Caki2 (cell line): Measurements from ENCODE around the gene GRAMD2A. TPM values are rescaled to one million over a fixed set of nuclear protein-coding genes. Genes with fewer than 3 reads are reported as not detected.

Source experiments
- DNase-seq: peaks from one replicate; pipeline ENCODE4 v3.0.0-alpha.2; 2015; ENCODE audit warnings: low read depth
- in situ Hi-C: cut with HindIII; loops from 2 replicates; pipeline ENCODE4 v1.10.0; 2016; ENCODE audit warnings: low sequenced_read_pairs, low pct_unique_long_range_greater_than_20kb, mixed read lengths
- total RNA-seq: library from RNA; depleted of rRNA; stranded (reverse); fragments of >200 nt; shearing (Covaris generic); gene quantifications from 2 replicates; pipeline ENCODE4 v1.2.3, GENCODE V29; 2014; ENCODE audit warnings: low replicate concordance; rRNA removed

The GRAMD2A gene
- total RNA-seq, 1 experiment from 2014 or later = 0.47 TPM

DNA sequence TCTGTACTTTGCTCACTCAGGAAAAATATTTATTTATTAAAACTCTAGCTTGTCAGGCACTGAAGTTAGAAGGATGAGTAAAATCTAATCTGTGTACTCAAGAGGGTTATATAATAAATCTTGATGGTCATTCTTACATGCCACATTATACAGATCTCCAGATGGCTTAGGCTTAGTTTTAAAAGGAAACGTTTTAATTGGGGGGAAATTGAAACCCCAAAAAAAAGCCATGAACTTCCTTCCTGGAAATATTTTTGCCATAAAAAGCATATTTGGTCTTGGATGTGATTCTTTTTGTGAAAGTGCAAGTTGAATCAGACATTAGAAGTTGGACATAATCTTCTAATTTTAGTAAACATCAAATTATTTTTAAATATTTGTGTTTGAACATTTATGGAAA is 73.4 kb downstream of the GRAMD2A start:
- no peak for DNase-seq
- in situ Hi-C loops = no loop called here

DNA sequence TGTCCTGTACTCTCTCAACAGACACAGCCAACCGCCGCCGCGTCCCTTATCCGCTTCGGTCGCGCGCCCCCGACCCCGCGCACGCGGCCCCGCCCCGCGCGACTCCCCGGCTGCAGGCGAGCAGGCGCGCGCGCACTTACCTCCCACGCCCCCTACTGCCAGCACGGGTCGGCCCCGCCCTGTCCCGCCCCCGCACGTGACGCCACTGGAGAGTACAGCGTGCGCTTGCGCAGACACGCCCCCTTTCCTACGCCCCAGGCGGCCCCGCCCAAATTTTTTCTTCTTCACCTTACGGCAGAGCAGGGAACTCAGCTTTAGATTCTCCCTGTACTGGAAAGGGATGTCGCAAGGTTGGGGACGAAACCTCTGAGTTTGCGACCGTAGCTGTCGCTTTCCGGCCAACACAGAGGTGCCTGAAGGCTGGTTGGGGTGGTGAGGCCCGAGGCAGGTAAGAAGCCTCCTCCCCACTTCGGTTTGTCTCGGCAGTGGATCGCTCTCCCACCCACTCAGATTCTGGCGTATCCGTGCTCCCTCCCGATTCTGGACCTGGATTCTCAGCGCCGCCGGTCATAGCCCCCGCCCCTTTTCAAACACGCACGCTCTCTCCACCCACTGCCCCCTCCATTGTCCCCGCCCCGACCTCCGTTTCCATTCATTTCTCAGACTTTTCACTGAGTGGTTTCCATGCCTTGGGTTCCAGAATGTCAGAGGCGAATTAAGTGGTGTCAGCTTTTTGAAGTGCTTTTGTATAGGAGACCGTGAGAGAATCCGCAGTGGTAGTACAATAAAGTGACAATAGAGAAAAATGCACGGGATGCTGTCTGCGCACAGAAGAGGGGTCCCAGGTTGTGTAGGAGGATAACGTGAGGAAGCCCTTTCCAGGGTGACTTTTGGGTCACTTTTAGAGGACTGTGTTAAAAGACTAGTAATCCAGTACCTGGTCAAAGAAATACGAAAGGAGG is 79.3 kb downstream of the GRAMD2A start, which contains the start of the genes MYO9A and SENP8:
Gene MYO9A, minus strand, starts transcription at position 134 of the 962 bp plus-strand sequence. CDS start 71,587 bp downstream, outside the sequence.
Gene SENP8, plus strand, starts transcription at position 387 of the 962 bp plus-strand sequence. CDS start 21,221 bp downstream, outside the sequence.
- in situ Hi-C loops = no loop called here
- DNase-seq = peak; percentile 97

DNA sequence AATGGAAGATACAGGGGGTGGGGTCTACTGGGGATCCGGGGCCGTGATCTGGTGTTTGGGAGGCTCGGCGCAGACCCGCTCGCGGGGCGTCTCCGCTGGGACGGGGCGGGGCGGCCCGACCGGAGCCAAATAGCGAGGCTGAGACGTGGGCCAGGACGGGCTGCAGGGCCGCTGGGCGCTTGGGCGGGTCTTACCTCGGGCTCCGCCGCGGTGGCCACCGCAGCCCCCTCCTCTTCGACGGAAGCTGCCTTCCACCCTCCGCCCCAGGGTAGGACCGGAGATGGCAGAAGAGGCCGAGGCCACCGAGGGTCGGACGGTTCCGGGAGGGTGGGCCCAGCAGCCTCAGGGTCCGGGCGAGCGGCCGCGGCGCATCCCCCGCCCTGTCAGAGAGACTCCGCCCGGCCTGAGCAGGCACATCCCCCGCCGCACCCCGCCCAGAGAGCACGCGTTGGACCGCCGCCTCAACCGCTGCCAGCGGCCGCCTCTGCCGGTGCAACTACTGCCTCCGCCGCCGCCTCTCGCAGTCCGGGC is 80.0 kb downstream of the GRAMD2A start:
- in situ Hi-C loops = no loop called here
- DNase-seq = no peak

DNA sequence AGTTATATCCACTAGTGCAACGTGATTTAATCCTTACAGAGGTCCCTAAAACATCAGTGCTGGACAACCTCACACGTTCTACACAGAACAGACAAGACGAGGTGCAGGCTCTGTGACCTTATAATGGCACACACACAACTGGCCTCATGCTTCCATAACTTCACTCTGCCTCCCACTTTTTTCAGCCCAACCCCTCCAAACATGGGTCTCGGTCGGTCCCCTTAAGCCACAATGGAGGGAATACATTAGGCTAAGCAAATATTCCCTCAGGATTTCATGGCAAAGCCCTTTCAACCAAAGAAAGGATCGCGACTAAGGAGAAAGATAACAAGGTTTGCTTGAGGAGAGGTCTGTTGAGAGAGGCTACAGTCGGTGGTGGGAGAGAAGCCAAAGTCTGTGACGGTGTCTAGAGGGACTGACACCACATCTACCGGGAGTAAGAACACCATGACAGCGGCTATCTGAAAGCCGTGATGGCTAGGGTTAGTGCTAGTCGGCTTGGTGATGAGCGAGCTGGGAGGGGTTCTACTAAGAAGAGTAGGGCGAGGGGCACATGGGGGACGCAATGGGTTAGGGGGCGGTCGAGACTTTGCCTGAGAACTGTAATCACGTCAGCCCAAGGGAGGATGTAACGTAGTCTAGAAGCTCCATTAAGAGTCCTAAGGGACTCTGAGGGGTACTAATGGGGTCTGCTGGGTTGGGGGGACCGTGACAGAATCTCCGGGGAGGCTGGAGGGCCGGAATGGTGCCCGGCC is 80.7 kb downstream of the GRAMD2A start:
- in situ Hi-C loops = no loop called here
- peak; percentile 34 for DNase-seq

DNA sequence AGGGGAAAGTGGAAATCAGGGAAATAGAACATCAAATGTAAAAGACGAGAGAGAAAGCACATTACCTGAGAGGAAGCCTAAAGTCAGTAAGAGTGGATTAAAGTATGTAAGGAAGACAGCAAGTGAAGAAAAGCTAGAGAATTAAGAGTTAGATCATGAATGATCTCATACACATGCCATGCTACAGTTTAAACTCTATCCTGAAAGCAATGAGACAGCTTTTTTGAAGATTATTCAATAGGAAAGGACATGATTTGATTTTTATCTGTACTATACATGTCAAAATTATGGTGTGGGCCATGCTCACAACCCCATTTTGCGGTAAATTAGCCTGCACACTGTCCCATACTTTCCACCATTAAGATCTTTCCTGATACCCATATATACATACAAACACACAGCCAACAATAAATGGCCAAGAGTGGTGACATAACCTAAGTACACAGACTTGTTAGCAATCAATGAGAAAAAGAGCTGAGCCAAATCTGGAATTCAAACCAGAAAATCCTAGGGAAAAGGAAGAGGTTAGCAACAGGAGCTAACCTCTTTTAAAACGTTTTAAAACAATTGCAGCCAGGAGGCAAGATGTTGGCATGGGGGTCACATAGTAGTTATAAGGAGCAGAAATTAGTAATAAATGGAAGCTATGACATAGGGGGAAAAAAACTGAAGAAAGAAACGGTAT is 84.1 kb downstream of the GRAMD2A start:
- no peak for DNase-seq
- in situ Hi-C loops = no loop called here

DNA sequence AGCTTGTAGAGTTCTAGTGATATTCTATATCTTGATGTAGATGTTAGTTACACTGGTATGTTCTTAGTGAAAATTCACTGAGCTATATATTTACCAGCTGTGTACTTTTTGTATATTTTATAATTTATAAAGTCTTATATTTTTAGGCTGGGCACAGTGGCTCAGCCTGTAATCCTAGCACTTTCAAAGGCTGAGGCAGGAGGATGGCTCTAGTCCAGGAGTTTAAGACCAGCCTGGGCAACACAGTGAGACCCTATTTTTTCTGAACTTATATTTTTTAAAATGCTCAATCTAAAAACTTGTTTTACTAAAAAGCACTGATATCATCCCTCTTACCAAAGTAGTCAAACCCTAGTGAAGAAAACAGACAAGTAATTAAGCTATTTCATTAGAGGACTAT is 84.8 kb downstream of the GRAMD2A start:
- in situ Hi-C loops = no loop called here
- DNase-seq = no peak

DNA sequence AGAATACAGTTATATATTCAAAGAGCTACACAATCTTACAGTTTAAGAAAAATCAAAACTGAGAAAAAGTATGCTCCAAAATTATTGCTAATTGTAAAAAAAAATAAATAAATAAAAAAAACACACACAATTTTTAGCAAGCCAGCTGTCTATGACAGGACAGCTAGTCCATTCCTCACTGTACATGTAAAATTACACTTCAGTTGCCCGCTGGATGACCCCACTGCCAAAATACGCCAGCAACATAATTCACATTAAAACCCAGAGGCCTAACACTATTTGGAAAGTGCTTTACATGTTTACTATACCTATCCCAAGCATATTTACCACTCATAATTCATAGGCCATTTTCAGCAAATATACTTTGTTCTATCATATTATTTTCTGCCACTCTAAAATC is 85.5 kb downstream of the GRAMD2A start:
- in situ Hi-C loops = no loop called here
- DNase-seq = no peak

DNA sequence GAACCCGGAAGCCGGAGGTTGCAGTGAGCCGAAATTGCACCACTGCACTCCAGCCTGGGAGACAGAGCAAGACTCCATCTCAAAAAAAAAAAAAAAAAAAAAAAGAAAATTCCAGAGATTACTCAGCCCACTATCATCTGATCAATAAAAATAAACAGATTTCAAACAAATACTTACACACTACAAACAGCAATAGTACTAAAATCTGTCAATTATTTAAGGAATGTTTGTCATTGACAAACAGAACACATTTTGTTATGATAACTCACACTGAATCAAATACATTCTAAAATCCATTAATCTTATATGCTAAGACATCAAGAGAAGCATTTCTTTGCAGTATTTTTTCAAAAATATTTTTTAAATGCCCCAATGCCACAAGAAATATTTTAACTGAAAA is 87.2 kb downstream of the GRAMD2A start:
- DNase-seq = no peak
- in situ Hi-C loops = no loop called here

Other genes with a start within 250 kb of the GRAMD2A start
- 6.3 and 10.2 TPM in 2 replicates for gene MYO9A, start 79.6 kb downstream of the GRAMD2A start, total RNA-seq
- 2.1 and 5.7 TPM in 2 replicates for gene SENP8, start 79.4 kb downstream of the GRAMD2A start, total RNA-seq
- gene PKM, start 33.4 kb upstream of the GRAMD2A start, total RNA-seq = 3,717 and 4,058 TPM in 2 replicates
- 11.6 and 20.6 TPM in 2 replicates for gene PARP6, start 74.8 kb upstream of the GRAMD2A start, total RNA-seq
- 1.7 TPM in 1 of 2 replicates, not detected in the other for gene CELF6, start 122.4 kb upstream of the GRAMD2A start, total RNA-seq
- gene HEXA, start 178.2 kb upstream of the GRAMD2A start, total RNA-seq = 177 and 197 TPM in 2 replicates
- gene TMEM202, start 200.5 kb upstream of the GRAMD2A start, total RNA-seq = not detected in 2 replicates